LNCaP clone FGC (cell line): ENCODE measurements around the gene SNRPD2.

Experiments used
- DNase-seq: peaks from one replicate; pipeline ENCODE4 v3.0.0-alpha.2; 2011; ENCODE audit warnings: low read depth
- H3K4me3 ChIP-seq: 2 replicates; pipeline ENCODE4 v1.5.1; 2011; ENCODE audit warnings: mild to moderate bottlenecking, low read depth, low read length, control low read depth
- TF ChIP-seq, protein P1 (sequence below): IDR thresholded peaks from 2 replicates; pipeline ENCODE4 v1.5.1; 2012; ENCODE audit warnings: mild to moderate bottlenecking; ENCODE audit not compliant: control insufficient read depth, insufficient read depth; ENCODE audit errors: extremely low read depth

The SNRPD2 gene

DNA sequence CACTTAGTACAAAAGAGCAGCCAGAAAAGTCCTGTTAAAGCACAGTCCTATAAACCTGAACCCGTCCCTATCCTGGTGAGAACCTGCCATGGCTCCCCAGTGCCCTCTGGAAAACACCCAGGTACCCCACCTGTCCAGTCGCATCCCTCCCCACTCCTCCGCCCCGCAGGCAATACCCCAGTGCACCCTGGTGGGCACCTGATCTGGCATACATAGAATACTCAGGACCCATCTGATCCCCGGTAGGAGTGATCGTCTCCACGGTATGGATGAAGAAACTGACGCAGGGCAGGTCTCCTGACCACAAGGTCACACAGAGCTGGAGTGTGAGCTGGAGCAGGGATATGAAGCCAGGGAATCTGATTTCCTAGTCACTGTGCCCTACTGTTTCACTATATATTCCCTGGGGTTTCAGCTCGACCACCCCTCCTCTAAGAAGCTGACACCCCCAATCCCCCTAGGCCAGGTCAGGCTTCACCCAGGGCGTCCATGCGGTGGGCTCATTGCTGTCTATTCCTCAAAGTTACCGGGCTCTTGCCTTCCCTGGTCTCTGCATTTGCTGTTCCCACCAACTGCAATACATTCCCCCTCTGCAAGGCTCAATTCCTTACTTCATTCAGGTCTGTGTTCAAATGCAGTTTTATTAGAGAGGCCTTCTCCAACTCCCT, 26.4 kb upstream of the SNRPD2 start:
- DNase-seq, result no peak
- H3K4me3 ChIP-seq, result peak overlapping the region; percentile 54
- TF ChIP-seq, protein P1, sequence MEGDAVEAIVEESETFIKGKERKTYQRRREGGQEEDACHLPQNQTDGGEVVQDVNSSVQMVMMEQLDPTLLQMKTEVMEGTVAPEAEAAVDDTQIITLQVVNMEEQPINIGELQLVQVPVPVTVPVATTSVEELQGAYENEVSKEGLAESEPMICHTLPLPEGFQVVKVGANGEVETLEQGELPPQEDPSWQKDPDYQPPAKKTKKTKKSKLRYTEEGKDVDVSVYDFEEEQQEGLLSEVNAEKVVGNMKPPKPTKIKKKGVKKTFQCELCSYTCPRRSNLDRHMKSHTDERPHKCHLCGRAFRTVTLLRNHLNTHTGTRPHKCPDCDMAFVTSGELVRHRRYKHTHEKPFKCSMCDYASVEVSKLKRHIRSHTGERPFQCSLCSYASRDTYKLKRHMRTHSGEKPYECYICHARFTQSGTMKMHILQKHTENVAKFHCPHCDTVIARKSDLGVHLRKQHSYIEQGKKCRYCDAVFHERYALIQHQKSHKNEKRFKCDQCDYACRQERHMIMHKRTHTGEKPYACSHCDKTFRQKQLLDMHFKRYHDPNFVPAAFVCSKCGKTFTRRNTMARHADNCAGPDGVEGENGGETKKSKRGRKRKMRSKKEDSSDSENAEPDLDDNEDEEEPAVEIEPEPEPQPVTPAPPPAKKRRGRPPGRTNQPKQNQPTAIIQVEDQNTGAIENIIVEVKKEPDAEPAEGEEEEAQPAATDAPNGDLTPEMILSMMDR, result no peak

DNA sequence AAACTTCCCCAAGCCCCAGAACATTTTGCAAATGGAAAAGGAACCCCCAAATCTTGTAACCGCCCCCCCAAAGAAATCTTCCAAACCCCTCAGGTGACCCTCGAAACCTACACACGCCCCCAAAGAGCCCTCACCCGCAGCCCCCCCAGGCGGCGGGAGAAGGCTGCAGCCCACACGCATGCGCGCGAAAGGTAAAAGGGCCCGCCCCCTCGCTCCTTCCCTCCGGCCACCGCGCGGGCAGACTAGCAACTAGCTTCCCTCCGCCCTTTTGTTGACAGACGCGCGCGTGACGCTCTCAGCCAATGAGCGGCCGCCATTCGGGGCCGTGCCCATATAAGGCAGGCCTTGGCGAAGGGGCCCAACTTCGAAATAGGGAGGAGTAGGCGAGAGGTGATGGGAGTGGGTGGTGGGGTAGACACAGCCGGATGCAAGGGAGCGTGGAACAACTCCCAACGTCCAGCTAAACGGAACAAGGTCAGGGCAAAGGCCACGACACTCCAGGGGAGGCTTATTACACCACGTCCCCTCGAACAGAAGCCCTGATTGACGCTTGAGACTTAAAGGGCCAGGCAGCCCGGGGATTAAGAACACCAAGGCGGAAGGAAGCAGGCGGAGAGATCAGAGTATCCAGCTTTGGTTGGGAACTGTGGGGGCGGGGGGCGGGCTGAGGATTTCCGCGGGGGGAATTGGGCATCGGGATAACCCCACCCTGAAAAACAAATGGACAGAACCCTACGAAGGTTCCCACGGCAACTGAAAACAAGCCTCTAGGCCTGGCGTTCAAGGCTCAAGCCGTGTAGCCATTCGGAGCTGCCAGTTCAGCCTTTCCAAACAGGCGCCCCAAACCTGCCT, 25.6 kb upstream of the SNRPD2 start:
- TF ChIP-seq, protein P1, result no peak
- H3K4me3 ChIP-seq, result peak overlapping the region; percentile 92
- DNase-seq, result peak; percentile 98

DNA sequence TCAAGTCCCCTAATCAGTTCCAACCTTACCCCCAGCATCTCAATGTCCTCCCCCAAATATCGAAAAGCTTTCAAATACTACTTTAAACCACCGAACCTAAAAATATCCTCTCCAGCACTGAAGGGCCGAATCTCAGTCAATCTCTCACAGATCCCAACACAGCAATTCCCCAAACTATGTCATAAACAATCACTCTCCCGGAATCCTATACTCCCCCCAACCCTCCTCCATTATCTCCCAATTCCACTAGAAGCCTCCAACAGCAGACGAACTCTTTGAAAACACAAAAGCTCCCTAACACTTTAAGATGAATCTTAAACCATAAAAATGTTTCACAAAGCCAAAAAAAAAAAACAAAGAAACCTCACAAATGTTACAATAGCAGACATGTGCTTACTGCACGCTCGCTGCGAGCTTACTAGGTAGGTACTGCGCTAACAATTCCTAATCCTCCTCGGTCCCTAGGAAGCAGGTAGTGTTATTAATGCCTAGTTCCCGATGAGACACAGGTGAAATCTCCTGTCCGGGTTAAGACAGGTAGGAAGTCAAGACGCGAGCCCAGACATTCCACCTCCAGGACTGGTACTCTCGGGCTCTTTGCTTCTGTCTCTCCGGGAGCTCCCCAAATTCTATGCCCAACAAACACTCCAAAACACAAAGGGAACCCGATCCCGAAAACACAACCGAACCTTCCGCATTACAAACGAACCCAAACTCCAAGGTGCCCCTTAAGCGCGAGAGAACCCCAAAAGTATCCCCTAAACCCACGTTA, 24.8 kb upstream of the SNRPD2 start:
- TF ChIP-seq, protein P1, result no peak
- DNase-seq, result no peak
- H3K4me3 ChIP-seq, result peak overlapping the region; percentile 92

DNA sequence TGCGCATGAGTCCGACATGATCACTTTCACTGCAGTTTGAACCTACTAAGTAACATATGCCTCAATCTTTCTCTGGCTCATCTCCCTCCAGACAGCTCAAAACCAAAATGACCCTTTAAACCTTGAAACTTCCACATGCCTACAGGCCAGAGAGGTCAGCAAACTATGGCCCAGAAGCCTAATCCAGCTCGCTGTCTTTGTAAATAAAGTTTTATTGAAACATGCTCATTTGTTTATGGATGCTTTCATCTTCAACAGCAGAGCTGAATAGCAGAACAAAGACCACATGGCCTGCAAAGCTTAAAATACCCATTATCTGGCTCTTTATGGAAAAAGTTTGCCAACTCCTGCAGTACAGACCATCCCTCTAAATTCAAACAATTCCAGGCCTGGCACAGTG, 23.4 kb upstream of the SNRPD2 start:
- no peak overlapping the region for H3K4me3 ChIP-seq
- TF ChIP-seq, protein P1, result no peak

DNA sequence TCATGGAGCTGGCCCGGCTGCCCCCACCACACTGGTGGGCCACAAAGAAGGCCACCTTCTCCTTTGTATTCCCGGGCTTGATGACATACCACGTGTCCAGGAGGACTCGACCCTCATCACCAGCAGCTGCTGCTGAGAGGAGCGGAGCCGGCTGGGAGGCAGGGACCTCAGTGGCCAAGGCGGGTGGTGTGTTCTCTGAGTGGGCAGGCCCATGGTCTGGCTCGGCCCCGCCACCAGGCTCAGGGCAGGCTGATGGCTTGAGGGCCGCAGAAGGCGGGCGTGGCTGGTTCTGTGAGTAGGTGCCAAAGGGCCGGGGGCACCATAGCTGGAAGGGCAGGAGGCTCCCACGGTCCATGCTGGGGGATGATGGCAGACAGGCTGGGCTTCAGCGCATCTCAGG, 21.4 kb upstream of the SNRPD2 start:
- DNase-seq, result no peak
- no peak overlapping the region for H3K4me3 ChIP-seq
- TF ChIP-seq, protein P1, result no peak

More for the DNA sequence above, 23.4 kb upstream of the SNRPD2 start:
- no peak for DNase-seq

DNA sequence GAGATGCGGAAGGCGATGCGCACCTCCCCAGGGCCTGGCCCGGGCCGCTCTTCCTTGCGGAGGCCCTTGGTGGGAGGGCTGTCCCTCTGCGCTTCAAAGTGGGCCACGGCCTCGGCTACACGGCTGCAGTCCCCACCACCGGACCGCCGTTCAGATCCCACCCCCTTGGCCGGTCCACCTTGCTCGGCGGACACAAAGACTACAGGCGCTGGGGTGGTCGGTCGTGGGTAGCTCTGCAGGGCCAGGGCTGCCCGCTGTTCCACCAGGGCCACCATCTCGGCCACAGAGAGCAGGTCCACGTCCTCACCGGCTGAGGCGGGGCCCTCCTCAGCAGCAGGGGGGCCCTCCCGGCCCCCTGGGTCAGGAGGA, 20.9 kb upstream of the SNRPD2 start:
- DNase-seq, result no peak
- TF ChIP-seq, protein P1, result no peak
- H3K4me3 ChIP-seq, result no peak overlapping the region
